Stimulated activated CD8-positive, alpha-beta memory T cell treated with anti-CD3 and anti-CD28 coated beads, Interleukin-7, amount 100 ng/mL, for 24 hours (primary cell): ENCODE measurements around the gene TSHZ2.

Experiments
- DNase-seq: peaks from one replicate; pipeline ENCODE4 v3.0.0-alpha.2; 2020; ENCODE audit warnings: low read depth

Gene TSHZ2

GRCh38 chr20:53210041-53210440, 237.9 kb downstream of the TSHZ2 start:
- DNase-seq: no peak

- DNase-seq: no peak
These were observed 238.8 kb downstream of the TSHZ2 start for GRCh38 chr20:53210931-53211330.

GRCh38 chr20:53212018-53212417, 239.9 kb downstream of the TSHZ2 start:
- no peak for DNase-seq

- no peak for DNase-seq
These were observed 242.2 kb downstream of the TSHZ2 start for GRCh38 chr20:53214392-53214791.

- DNase-seq: no peak
These were observed 243.0 kb downstream of the TSHZ2 start for GRCh38 chr20:53215166-53215565.

- no peak for DNase-seq
These were observed 244.3 kb downstream of the TSHZ2 start for GRCh38 chr20:53216478-53216855.

- DNase-seq: peak; percentile 59
These were observed 244.9 kb downstream of the TSHZ2 start for GRCh38 chr20:53216856-53217576.

- no peak for DNase-seq
These were observed 248.5 kb downstream of the TSHZ2 start for GRCh38 chr20:53220482-53221307.

GRCh38 chr20:53221731-53222130, 249.6 kb downstream of the TSHZ2 start:
- no peak for DNase-seq

- no peak for DNase-seq
These were observed 250.3 kb downstream of the TSHZ2 start for GRCh38 chr20:53222416-53222815.

GRCh38 chr20:53222932-53223331, 250.8 kb downstream of the TSHZ2 start:
- DNase-seq: no peak

- DNase-seq: no peak
These were observed 251.5 kb downstream of the TSHZ2 start for GRCh38 chr20:53223626-53224172.

GRCh38 chr20:53224851-53225250, 252.7 kb downstream of the TSHZ2 start:
- no peak for DNase-seq

- DNase-seq: no peak
These were observed 254.7 kb downstream of the TSHZ2 start for GRCh38 chr20:53226826-53227225.

GRCh38 chr20:53227523-53227922, 255.4 kb downstream of the TSHZ2 start:
- no peak for DNase-seq

GRCh38 chr20:53231061-53231460, 258.9 kb downstream of the TSHZ2 start:
- DNase-seq: no peak

GRCh38 chr20:53237461-53237860, 265.3 kb downstream of the TSHZ2 start:
- DNase-seq: no peak

GRCh38 chr20:53238121-53238660, 266.0 kb downstream of the TSHZ2 start:
- DNase-seq: no peak

GRCh38 chr20:53243152-53243551, 271.0 kb downstream of the TSHZ2 start:
- no peak for DNase-seq

GRCh38 chr20:53244711-53245110, 272.6 kb downstream of the TSHZ2 start:
- DNase-seq: no peak

- DNase-seq: no peak
These were observed 273.4 kb downstream of the TSHZ2 start for GRCh38 chr20:53245574-53245973.

- no peak for DNase-seq
These were observed 275.4 kb downstream of the TSHZ2 start for GRCh38 chr20:53247468-53248103.
